Transverse colon (tissue), 4 donors: Measurements from ENCODE around the gene KLF11. TPM values are rescaled to one million over a fixed set of nuclear protein-coding genes. Genes with fewer than 3 reads are reported as not detected.

ENCODE experiments used
- DNase-seq: peaks from one replicate; pipeline ENCODE4 v3.0.0-alpha.2; 2019
- H3K27ac ChIP-seq, 4 donors: fragments of 200-600 bp; sonication (generic); 2 replicates each; pipeline ENCODE4 v1.5.1; 2016 to 2018; ENCODE audit warnings: inconsistent platforms in 4 of 4
- H3K27me3 ChIP-seq: fragments of 200-600 bp; sonication (generic); 2 replicates; pipeline ENCODE4 v1.5.1; 2017; ENCODE audit warnings: inconsistent platforms
- H3K36me3 ChIP-seq, 4 donors: fragments of 200-600 bp; sonication (generic); 2 replicates each; pipeline ENCODE4 v1.5.1; 2017 to 2019; ENCODE audit warnings: inconsistent platforms in 4 of 4
- H3K4me1 ChIP-seq, 4 donors: fragments of 200-600 bp; sonication (generic); 2 replicates each; pipeline ENCODE4 v1.5.1; 2017 to 2020; ENCODE audit warnings: inconsistent platforms in 4 of 4
- H3K4me3 ChIP-seq, 4 donors: fragments of 200-600 bp; sonication (generic); 1 replicate in 1 of 4; 2 replicates in 3 of 4; pipeline versions ENCODE4 v1.5.1 to v1.6.1; 2017 to 2019; ENCODE audit warnings: inconsistent platforms in 4 of 4
- H3K9me3 ChIP-seq, 2 donors: fragments of 200-600 bp; sonication (generic); 2 replicates each; pipeline ENCODE4 v1.5.1; 2017 to 2019; ENCODE audit warnings: inconsistent platforms in 2 of 2
- EP300 ChIP-seq: sonication (generic); formaldehyde crosslinking; IDR thresholded peaks from one replicate; pipeline ENCODE4 v1.6.1; 2017; ENCODE audit warnings: antibody characterized with exemption, low read depth
- POLR2A ChIP-seq: fragments of 450-650 bp; IDR thresholded peaks from one replicate; pipeline ENCODE4 v1.6.1; 2016; ENCODE audit warnings: antibody characterized with exemption, mild to moderate bottlenecking, moderate library complexity
- POLR2AphosphoS5 ChIP-seq, 3 donors: sonication (generic); formaldehyde crosslinking; IDR thresholded peaks; one replicate each; pipeline ENCODE4 v1.6.1; 2016; ENCODE audit warnings: antibody characterized with exemption in 3 of 3
- WGBS, 2 donors: methylation state at CpG; one replicate each; pipeline ENCODE4 v1.1.5; 2018; ENCODE audit warnings: low coverage in 1 of 2; 5-methylcytosine and 5-hydroxymethylcytosine counted together
- in situ Hi-C, 4 donors: fragments of 200-750 bp; cut with MboI; loops; one replicate each; pipeline versions ENCODE4 v1.15.0 to v1.15.1; 2017; ENCODE audit warnings: low sequenced_read_pairs in 3 of 4, low pct_ligation_motif_present in 1 of 4, low pct_unique_long_range_greater_than_20kb in 1 of 4
- intact Hi-C: fragments of 100-400 bp; cut with DNase I; formaldehyde crosslinking; loops from one replicate; pipeline ENCODE4 v1.15.1; 2023; ENCODE audit warnings: low total_unique reads
- total RNA-seq, 4 donors: library from RNA; depleted of rRNA; stranded (reverse); fragments of >200 nt; gene quantifications; one replicate each; pipeline ENCODE4 v1.1.0, GENCODE V29; 2016
- TF ChIP-seq, protein P1 (sequence below), 5 experiments: fragments of 200-600 bp in 3 of 5; fragments of 450-650 bp in 2 of 5; sonication (generic) in 3 of 5; IDR thresholded peaks; 1 replicate in 2 of 5; 2 replicates in 3 of 5; pipeline ENCODE4 v1.5.1; 2016 to 2017; ENCODE audit warnings: antibody characterized with exemption in 5 of 5, inconsistent platforms in 3 of 5, mild to moderate bottlenecking in 2 of 5, moderate library complexity in 1 of 5

Gene KLF11
- total RNA-seq, 4 donors from 2014 or later: 6.6 to 17.0 (median 10.5) TPM

DNA sequence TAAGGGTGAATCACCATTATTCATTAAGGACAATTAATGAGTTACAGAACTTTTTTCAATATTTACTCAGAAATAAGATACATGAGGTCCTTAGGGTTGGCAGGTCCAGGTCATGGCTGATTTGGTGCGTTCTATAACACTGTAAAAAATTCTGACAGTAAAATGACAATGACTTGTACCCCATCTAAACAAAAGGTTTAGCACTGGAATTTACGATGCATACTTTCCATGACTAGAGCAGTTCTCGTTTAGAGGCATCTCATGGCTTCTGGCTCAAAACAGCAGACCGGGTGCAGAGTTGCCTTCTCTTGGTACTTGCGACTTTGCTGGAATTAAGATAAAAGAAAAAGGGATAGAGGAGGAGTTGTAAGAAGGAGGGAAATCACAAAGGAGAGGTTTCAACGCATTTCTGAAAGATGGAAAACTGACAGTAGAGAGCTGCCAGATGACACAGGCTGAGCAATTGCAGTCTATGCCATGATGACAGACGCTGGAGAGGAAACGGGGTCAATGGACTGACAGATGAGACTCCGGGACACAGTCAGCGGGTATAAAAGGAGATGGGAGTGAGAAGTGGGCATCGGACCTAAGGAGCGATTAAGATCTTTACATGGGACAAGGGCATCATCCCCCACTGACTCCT lies 41.0 kb downstream of the KLF11 start:
- intact Hi-C loops (no loop called here), in situ Hi-C loops (loop anchor here in 1 of 4 donors (25.0 kb wide), 1 partner anchor 578 kb away; no protein-coding TSS in a partner anchor)
- TF ChIP-seq POLR2A (no peak), EP300 (no peak), POLR2AphosphoS5 (IDR thresholded peaks at IDR 0.05) (no peak)
- TF ChIP-seq, protein P1, sequence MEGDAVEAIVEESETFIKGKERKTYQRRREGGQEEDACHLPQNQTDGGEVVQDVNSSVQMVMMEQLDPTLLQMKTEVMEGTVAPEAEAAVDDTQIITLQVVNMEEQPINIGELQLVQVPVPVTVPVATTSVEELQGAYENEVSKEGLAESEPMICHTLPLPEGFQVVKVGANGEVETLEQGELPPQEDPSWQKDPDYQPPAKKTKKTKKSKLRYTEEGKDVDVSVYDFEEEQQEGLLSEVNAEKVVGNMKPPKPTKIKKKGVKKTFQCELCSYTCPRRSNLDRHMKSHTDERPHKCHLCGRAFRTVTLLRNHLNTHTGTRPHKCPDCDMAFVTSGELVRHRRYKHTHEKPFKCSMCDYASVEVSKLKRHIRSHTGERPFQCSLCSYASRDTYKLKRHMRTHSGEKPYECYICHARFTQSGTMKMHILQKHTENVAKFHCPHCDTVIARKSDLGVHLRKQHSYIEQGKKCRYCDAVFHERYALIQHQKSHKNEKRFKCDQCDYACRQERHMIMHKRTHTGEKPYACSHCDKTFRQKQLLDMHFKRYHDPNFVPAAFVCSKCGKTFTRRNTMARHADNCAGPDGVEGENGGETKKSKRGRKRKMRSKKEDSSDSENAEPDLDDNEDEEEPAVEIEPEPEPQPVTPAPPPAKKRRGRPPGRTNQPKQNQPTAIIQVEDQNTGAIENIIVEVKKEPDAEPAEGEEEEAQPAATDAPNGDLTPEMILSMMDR (IDR thresholded peaks at IDR 0.05): no peak
- Histone ChIP-seq H3K27me3 (peaks cover 62% of the 10 kb centered on the region), H3K9me3 (no peaks in the 10 kb centered on the region), H3K36me3 (no peaks in the 10 kb centered on the region), H3K4me1 (peaks cover 5 to 14% (median 8%) of the 10 kb centered on the region in 4 donors), H3K4me3 (no peak overlapping the region), H3K27ac (no peak overlapping the region)
- no peak for DNase-seq
- 56 to 61% methylated on average over 12 of the region's 12 CpGs for WGBS, 2 donors

DNA sequence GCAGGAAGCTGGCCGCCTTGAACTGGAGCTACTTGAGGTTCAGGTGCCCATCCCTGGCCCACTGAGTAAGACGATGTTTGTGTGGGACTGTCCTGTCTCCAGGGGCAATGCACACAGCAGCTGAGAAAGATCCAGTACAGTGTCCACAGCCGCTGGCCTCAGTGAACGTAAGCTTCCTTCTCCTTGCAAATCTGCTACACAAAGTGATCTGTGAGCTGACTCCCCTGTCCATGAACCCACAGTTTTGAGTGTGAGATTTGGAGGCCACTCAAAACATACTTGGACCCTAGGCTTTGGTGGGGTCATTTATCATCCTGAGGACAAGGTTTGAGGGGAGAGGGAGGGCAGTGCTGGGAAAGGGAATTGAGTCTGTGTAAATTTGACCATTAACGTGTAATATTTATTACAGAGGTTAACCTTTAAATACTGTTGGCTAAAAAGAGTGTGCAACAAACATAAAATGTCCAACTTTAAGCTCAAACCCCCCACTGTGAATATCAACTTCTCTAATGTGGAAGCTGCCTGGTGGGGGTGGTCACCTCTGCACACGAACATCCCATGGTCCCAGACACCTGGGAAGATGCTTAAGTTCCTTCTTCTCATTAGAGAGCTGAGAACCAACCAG lies 41.8 kb downstream of the KLF11 start:
- H3K9me3 ChIP-seq: no peaks in the 10 kb centered on the region
- no peak for DNase-seq
- H3K27ac ChIP-seq: no peak overlapping the region
- no peaks in the 10 kb centered on the region for H3K36me3 ChIP-seq
- WGBS, 2 donors: 64% methylated on average over 6 of the region's 6 CpGs; no CpG with 5 or more reads in 1 of the 2 donors
- in situ Hi-C loops (loop anchor here in 1 of 4 donors (25.0 kb wide), 1 partner anchor 577 kb away; no protein-coding TSS in a partner anchor), intact Hi-C loops (no loop called here)
- H3K27me3 ChIP-seq: peaks cover 56% of the 10 kb centered on the region
- TF ChIP-seq EP300: no peak
- TF ChIP-seq POLR2AphosphoS5 (IDR thresholded peaks at IDR 0.05): no peak
- TF ChIP-seq, protein P1 (IDR thresholded peaks at IDR 0.05): no peak
- no peak for TF ChIP-seq POLR2A
- peaks cover 5 to 10% (median 7%) of the 10 kb centered on the region in 4 donors for H3K4me1 ChIP-seq
- H3K4me3 ChIP-seq: no peak overlapping the region

DNA sequence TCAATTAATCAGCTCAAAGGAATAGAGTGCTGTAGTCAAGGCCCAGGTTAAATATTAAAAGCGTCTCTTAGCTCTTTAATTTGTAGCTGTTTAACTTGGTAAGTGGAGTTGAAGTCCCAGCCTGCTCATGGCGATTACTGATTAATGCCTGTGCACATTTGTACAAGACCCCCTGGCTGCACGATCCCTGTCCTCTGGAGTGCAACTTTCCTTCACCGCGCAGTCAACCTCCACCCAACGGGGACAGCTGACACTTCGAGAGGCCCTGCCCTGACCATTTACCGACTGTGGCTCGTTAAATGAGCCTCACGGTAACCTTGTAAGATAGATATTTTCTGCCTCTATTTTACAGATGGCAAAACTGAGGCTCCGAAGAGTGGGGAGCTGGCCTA lies 42.3 kb downstream of the KLF11 start:
- Histone ChIP-seq H3K4me1 (peaks cover under 1 to 5% (median 3%) of the 10 kb centered on the region in 4 donors), H3K27ac (no peak overlapping the region), H3K36me3 (no peaks in the 10 kb centered on the region), H3K27me3 (peaks cover 53% of the 10 kb centered on the region), H3K4me3 (no peak overlapping the region), H3K9me3 (no peaks in the 10 kb centered on the region)
- TF ChIP-seq EP300: no peak
- TF ChIP-seq POLR2AphosphoS5 (IDR thresholded peaks at IDR 0.05): no peak
- TF ChIP-seq, protein P1 (IDR thresholded peaks at IDR 0.05): no peak
- TF ChIP-seq POLR2A: no peak
- 93 to 94% methylated on average over 7 to 11 of the region's 11 CpGs for WGBS, 2 donors
- in situ Hi-C loops (loop anchor here in 1 of 4 donors (25.0 kb wide), 1 partner anchor 577 kb away; no protein-coding TSS in a partner anchor), intact Hi-C loops (no loop called here)
- DNase-seq: no peak

DNA sequence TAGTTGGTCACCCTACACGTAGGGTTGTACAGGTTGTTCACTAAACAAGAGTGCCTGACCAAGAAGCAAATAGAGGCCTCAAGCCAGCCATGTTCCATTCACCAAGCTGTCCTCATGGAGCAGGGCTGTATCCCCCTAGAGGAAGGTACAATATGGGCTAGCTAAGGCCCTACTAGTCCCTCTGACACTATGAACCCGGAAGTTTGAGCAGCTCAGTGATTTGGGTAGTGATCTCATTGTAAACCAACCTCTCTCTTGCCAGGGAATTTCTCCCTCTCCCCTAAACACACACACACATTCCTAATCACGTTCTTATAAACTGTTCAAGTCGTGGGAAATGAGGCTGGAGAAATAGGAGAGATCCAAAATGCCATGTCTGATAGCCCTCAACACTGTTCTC lies 43.6 kb downstream of the KLF11 start:
- H3K9me3 ChIP-seq: no peaks in the 10 kb centered on the region
- in situ Hi-C loops: loop anchor here in 1 of 4 donors (25.0 kb wide), 1 partner anchor 575 kb away; no protein-coding TSS in a partner anchor
- H3K27me3 ChIP-seq: peaks cover 53% of the 10 kb centered on the region
- peaks cover 0 to 6% (median 4%) of the 10 kb centered on the region in 4 donors for H3K4me1 ChIP-seq
- H3K27ac ChIP-seq: no peak overlapping the region
- intact Hi-C loops: no loop called here
- H3K36me3 ChIP-seq: no peaks in the 10 kb centered on the region
- 42% methylated on average over 4 of the region's 4 CpGs; no CpG with 5 or more reads in 1 of the 2 donors for WGBS, 2 donors
- no peak overlapping the region for H3K4me3 ChIP-seq
- TF ChIP-seq POLR2AphosphoS5 (IDR thresholded peaks at IDR 0.05) (no peak), POLR2A (no peak), EP300 (no peak)
- TF ChIP-seq, protein P1 (IDR thresholded peaks at IDR 0.05): no peak
- DNase-seq: no peak
